HepG2 (cell line): ENCODE measurements around the gene ATP7B. TPM values are rescaled to one million over a fixed set of nuclear protein-coding genes. Genes with fewer than 3 reads are reported as not detected.

Experiments
- ATF2 ChIP-seq: sonication (generic); formaldehyde crosslinking; IDR thresholded peaks from 2 replicates; pipeline ENCODE4 v1.4.0; 2020; ENCODE audit warnings: missing genetic modification reagents
- DBP ChIP-seq: sonication (generic); formaldehyde crosslinking; IDR thresholded peaks from 2 replicates; pipeline ENCODE4 v1.4.0; 2020; ENCODE audit warnings: missing genetic modification reagents; ENCODE audit errors: not compliant biosample characterization
- HDAC2 ChIP-seq: sonication (generic); formaldehyde crosslinking; IDR thresholded peaks from 2 replicates; pipeline ENCODE4 v1.4.0; 2020; ENCODE audit warnings: missing genetic modification reagents
- HNF1A ChIP-seq, 2 experiments: sonication (generic) in 1 of 2; formaldehyde crosslinking in 1 of 2; IDR thresholded peaks; 2 replicates each; pipeline versions ENCODE4 v1.4.0 to v1.6.1; 2016 to 2020; ENCODE audit warnings: borderline replicate concordance in 1 of 2, low read depth in 1 of 2, mild to moderate bottlenecking in 1 of 2, missing genetic modification reagents in 1 of 2
- HNF4G ChIP-seq, 2 experiments: sonication (generic) in 1 of 2; formaldehyde crosslinking in 1 of 2; IDR thresholded peaks; 2 replicates each; pipeline versions ENCODE4 v1.4.0 to v1.6.1; 2011 to 2020; ENCODE audit warnings: borderline replicate concordance in 2 of 2, low read depth in 2 of 2, mild to moderate bottlenecking in 2 of 2, low read length in 1 of 2, missing genetic modification reagents in 1 of 2, moderate library complexity in 1 of 2
- NKX3-1 ChIP-seq: sonication (generic); formaldehyde crosslinking; IDR thresholded peaks from 2 replicates; pipeline ENCODE4 v1.5.0; 2020; ENCODE audit warnings: missing genetic modification reagents
- NR2F6 ChIP-seq, 2 experiments: IDR thresholded peaks; 2 replicates each; pipeline ENCODE4 v1.6.1; 2016; ENCODE audit warnings: antibody characterized with exemption in 1 of 2, mild to moderate bottlenecking in 1 of 2
- SIX1 ChIP-seq: sonication (generic); formaldehyde crosslinking; IDR thresholded peaks from 2 replicates; pipeline ENCODE4 v1.4.0; 2020; ENCODE audit warnings: missing genetic modification reagents, borderline replicate concordance
- SOX6 ChIP-seq, 2 experiments: fragments of 450-650 bp in 1 of 2; sonication (generic) in 1 of 2; formaldehyde crosslinking in 1 of 2; IDR thresholded peaks; 2 replicates each; pipeline versions ENCODE4 v1.4.0 to v1.6.1; 2017 to 2020; ENCODE audit warnings: antibody characterized with exemption in 1 of 2, mild to moderate bottlenecking in 1 of 2, missing genetic modification reagents in 1 of 2
- SP4 ChIP-seq: sonication (generic); formaldehyde crosslinking; IDR thresholded peaks from 2 replicates; pipeline ENCODE4 v1.8.1; 2023; ENCODE audit warnings: mild to moderate bottlenecking, missing genetic modification reagents
- ZMYM4 ChIP-seq: sonication (generic); formaldehyde crosslinking; IDR thresholded peaks from 2 replicates; pipeline ENCODE4 v1.8.1; 2023; ENCODE audit warnings: mild to moderate bottlenecking, missing genetic modification reagents
- ZNF432 ChIP-seq: sonication (generic); formaldehyde crosslinking; IDR thresholded peaks from 2 replicates; pipeline ENCODE4 v1.5.0; 2020; ENCODE audit warnings: missing genetic modification reagents, mild to moderate bottlenecking, borderline replicate concordance
- ZNF644 ChIP-seq: IDR thresholded peaks from 2 replicates; pipeline ENCODE4 v1.6.1; 2016; ENCODE audit warnings: low read depth
- ZNF691 ChIP-seq: sonication (generic); formaldehyde crosslinking; IDR thresholded peaks from 2 replicates; pipeline ENCODE4 v1.4.0; 2020; ENCODE audit warnings: missing genetic modification reagents, low read depth, mild to moderate bottlenecking, borderline replicate concordance
- polyA plus RNA-seq, 8 experiments: library from polyadenylated mRNA; depleted of rRNA in 3 of 8; stranded (reverse) in 7 of 8; unstranded in 1 of 8; fragments of >200 nt; fragmentation: Illumina TruSeq in 4 of 8; extraction: Trizol in 4 of 8; gene quantifications; 2 replicates each; pipeline versions ENCODE4 v1.2.1 to v1.2.3, GENCODE V29; 2011 to 2016; ENCODE audit warnings: low read depth in 4 of 8, missing spikeins in 1 of 8, mixed read lengths in 1 of 8; ENCODE audit not compliant: insufficient read depth in 1 of 8
- total RNA-seq, 5 experiments: library from RNA; depleted of rRNA; stranded (reverse); fragments of >200 nt; fragmentation: Illumina TruSeq; extraction: Trizol; gene quantifications; 2 replicates each; pipeline ENCODE4 v1.2.3, GENCODE V29; 2016; ENCODE audit warnings: low read depth in 1 of 5
- TF ChIP-seq, protein P1 (sequence below), 2 experiments: sonication (generic) in 1 of 2; formaldehyde crosslinking in 1 of 2; IDR thresholded peaks; 2 replicates each; pipeline versions ENCODE4 v1.4.0 to v1.6.1; 2018 to 2020; ENCODE audit warnings: missing genetic modification reagents in 2 of 2, borderline replicate concordance in 1 of 2, low read depth in 1 of 2, mild to moderate bottlenecking in 1 of 2, missing biosample characterization in 1 of 2

Gene ATP7B
- total and polyA plus RNA-seq, 2 of the 13 experiments (the other 11 are each of a cell fraction or from before 2014, with no cell fraction given): 31.8 to 57.4 TPM

DNA sequence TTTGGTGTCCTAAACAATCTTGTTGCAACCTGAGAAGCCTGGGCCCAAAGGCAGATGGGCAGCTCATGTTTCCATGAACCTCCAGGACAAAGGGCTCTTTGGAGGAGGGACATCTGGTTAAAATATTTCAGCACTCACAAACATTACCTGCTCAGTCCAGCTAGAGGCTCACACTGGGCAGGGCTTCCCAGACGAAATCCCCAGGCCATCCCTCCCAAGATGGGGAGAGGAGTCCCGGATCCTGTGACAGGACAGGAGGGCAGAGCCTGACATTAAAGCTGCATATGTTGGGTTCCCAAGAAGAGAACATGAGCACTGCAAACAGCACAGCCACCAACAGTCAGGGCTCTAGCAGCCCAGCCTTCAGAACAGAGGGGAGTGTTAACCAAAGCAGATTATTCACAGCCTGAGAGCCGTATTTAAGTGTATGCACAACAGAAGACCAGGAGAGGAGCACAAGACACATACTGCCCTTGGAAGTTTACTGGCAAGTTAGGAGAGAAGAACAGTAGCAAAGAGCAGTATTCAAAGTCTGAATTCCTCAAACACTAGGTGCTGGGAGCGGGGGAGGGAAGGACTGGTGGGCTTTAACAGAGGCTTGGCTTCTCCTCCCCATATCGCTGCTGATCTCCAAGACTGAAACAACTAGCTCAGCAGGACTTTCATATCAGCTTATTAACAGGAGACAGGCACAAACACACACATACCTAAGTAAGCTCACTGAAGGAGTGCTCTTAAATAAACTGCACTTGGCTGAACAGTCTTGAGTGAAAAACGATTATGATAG is 12.3 kb downstream of the ATP7B start (continued):
- 0 out of 2 replicates have a peak, but pooled peaks have one; percentile 24 for TF ChIP-seq HNF4G (IDR thresholded peaks at IDR 0.05; ENCODE audit: borderline replicate concordance, low read depth, low read length)
- no peak for TF ChIP-seq HNF4G (CRISPR knock-in tag; IDR thresholded peaks at IDR 0.05; ENCODE audit: borderline replicate concordance, low read depth)
- TF ChIP-seq SP4 (CRISPR knock-in tag): 0 out of 2 replicates have a peak, but pooled peaks have one; percentile 32
- TF ChIP-seq ZMYM4 (CRISPR knock-in tag): no peak; the same call in 1 of the 2 replicates
- no peak for TF ChIP-seq SOX6 (IDR thresholded peaks at IDR 0.05)
- TF ChIP-seq SOX6 (CRISPR knock-in tag; IDR thresholded peaks at IDR 0.05): peak; percentile 56
- TF ChIP-seq, protein P1, sequence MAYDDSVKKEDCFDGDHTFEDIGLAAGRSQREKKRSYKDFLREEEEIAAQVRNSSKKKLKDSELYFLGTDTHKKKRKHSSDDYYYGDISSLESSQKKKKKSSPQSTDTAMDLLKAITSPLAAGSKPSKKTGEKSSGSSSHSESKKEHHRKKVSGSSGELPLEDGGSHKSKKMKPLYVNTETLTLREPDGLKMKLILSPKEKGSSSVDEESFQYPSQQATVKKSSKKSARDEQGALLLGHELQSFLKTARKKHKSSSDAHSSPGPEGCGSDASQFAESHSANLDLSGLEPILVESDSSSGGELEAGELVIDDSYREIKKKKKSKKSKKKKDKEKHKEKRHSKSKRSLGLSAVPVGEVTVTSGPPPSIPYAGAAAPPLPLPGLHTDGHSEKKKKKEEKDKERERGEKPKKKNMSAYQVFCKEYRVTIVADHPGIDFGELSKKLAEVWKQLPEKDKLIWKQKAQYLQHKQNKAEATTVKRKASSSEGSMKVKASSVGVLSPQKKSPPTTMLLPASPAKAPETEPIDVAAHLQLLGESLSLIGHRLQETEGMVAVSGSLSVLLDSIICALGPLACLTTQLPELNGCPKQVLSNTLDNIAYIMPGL (CRISPR knock-in tag; IDR thresholded peaks at IDR 0.05; ENCODE audit: borderline replicate concordance in 1 of 2, low read depth in 1 of 2): peak in 1 of 2 experiments; percentile 14; a peak in 1 of 4 replicates
- no peak for TF ChIP-seq ZNF432
- TF ChIP-seq SIX1: peak; percentile 95
- TF ChIP-seq NR2F6 (IDR thresholded peaks at IDR 0.05): 0 out of 2 replicates have a peak, but pooled peaks have one; percentile 9
- TF ChIP-seq NR2F6 (CRISPR knock-in tag; IDR thresholded peaks at IDR 0.05): no peak; the same call in 1 of the 2 replicates
- TF ChIP-seq ZNF644: 0 out of 2 replicates have a peak, but pooled peaks have one; percentile 26
- TF ChIP-seq ATF2 (CRISPR knock-in tag): 0 out of 2 replicates have a peak, but pooled peaks have one; percentile 26
- TF ChIP-seq NKX3-1 (CRISPR knock-in tag): 0 out of 2 replicates have a peak, but pooled peaks have one; percentile 44
- TF ChIP-seq ZNF691: no peak
- TF ChIP-seq HNF1A (IDR thresholded peaks at IDR 0.05; ENCODE audit: low read depth): no peak
- 0 out of 2 replicates have a peak, but pooled peaks have one; percentile 30 for TF ChIP-seq HNF1A (CRISPR knock-in tag; IDR thresholded peaks at IDR 0.05; ENCODE audit: borderline replicate concordance)
- TF ChIP-seq HDAC2 (CRISPR knock-in tag): 0 out of 2 replicates have a peak, but pooled peaks have one; percentile 28
- no peak for TF ChIP-seq DBP (CRISPR knock-in tag)
